NCI-H2029 (cell line): ENCODE measurements around the gene SH2D6.
"Not testable (repeated sequence)": the region's sequence is repeated elsewhere in the genome, so short reads cannot be mapped to it uniquely, and the experiment has no call there.

Source experiments
- DNase-seq: peaks from one replicate; lab custom pipeline; 2025; lab: John Stamatoyannopoulos, UW

Gene SH2D6

GRCh38 chr2:85418132-85419008 lies at the start of gene SH2D6:
Gene SH2D6 (plus strand): TSS chr2:85418714. CDS start chr2:85429466, 10,752 bp downstream.
- peak; percentile 70 for DNase-seq

- DNase-seq, result no peak
Observed at GRCh38 chr2:85368921-85369320, 49.6 kb upstream of the SH2D6 start.

DNA sequence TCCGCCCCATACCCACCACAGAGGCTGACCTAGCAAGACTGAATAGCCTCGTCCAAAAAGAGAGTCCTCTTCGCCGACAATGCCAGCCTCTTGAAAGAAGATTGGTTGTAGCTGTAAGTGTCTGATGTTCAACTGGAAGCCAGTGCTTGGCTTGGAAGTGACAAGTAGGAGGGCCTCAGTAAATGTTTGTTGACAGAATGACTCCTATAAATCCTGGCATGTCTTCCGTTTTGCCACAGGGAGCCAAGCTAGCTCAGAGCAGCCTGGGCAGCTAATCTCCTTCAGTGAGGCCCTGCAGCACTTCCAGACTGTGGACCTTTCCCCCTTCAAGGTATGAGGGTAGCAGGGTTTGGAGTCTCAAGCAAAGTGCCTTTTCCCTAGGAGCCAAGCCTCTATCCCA lies 49.0 kb upstream of the SH2D6 start:
- DNase-seq, result peak; percentile 62

- no peak for DNase-seq
Observed at GRCh38 chr2:85371045-85371444, 47.5 kb upstream of the SH2D6 start.

DNA sequence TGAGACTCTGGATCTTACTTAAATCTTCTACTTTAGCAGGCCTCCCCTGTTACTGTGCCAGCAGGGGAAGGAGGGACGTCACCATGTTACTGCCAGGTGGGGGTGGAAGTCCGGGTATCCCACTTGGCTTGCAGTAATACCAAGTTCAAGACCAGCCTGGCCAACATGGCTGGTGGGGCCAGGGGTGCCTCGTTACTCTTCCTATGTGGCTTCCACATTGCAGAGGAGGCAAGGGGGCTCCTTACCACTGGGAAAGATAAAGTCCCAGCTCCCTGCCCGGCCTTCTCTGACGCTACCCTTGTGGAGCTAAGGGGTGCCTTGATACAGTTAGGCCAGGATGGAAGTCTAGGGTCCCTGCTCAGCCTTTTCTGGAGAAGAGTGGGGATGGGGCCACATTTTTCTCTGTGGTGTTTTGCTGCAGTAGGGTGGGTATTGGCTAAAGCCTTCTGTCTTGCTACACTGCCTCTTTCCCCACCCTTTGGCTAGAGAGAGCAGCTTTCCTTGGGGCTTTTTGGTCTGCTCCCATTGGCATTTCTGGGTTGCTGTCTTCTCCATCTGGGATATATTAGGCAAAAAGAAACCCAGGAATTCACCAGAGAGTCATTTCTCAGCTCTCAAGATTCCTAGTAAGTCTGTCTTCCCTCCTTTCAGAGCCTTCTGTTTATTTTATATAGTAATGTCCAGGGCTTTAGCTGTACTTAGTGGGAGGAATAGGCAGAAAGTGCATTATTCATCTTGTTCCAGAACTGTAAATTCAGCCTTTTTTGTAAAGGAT lies 42.0 kb upstream of the SH2D6 start:
- no peak for DNase-seq

DNA sequence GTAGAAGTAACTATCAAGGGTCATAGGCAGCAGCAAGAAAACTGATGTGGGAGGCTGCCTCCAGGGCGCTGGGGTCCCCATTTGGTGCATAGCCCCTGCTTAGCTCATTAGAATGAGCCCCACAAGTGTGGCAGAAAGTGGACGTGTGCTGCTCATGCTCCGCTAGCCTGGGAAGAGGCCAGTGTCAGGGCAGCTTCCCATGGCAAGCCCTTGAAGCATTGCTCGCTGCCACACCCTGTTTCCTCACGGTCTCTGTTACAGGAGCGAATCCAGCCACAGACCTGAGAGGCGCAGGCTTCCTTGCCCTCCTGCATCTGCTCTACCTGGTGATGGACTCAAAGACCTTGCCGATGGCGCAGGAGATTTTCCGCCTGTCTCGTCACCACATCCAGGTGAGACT lies 41.4 kb upstream of the SH2D6 start:
- no peak for DNase-seq

DNA sequence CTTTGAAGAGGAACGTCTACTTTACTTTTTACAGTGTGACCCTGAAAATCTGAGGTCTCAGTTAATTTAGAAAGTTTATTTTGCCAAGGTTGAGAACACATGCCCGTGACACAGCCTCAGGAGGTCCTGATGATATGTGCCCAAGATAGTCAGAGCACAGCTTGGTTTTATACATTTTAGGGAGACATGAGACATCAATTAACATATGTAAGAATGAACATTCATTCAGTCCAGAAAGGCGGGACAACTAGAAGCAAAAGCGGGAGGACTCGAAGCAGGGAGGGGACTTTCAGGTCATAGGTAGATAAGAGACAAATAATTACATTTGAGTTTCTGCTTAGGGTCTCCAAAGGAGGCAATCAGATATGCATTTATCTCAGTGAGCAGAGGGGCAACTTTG lies 40.3 kb upstream of the SH2D6 start:
- no peak for DNase-seq

DNA sequence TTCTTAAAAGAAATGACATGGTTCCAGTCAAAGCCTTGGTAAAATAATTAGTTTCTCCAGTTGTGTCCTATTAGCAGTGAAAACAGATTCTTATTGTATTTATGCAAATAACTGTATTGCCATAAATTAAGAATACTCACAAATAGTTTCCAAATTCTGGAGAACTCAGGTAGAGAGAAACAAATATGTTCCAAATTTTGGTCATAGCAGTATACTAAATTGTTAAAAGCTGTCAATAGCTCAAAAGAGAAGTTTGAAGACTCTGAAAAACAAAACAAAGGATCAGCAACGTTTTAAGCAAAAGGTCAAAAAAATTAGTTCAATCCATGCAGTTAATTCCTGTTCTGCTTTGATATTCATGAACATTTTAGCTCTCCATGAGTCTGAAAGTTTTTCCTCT lies 38.5 kb upstream of the SH2D6 start:
- DNase-seq, result no peak

DNA sequence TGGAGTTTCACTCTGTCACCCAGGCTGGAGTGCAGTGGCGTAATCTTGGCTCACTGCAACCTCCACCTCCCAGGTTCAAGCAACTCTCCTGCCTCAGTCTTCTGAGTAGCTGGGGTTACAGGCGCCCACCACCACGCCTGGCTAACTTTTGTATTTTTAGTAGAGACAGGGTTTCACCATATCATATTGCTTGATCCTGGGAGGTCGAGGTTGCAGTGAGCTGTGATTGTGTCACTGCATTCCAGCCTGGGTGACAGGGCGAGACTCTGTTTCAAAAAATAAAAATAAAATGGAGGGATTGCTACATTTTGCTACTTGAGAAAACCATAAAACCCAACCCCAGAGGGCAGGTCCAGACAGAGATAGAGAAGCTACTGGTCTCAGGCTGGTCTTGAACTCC lies 35.4 kb upstream of the SH2D6 start:
- DNase-seq, result not testable (repeated sequence)

GRCh38 chr2:85383850-85384249 lies 34.7 kb upstream of the SH2D6 start:
- no peak for DNase-seq

GRCh38 chr2:85385746-85386145 lies 32.8 kb upstream of the SH2D6 start:
- DNase-seq, result no peak

DNA sequence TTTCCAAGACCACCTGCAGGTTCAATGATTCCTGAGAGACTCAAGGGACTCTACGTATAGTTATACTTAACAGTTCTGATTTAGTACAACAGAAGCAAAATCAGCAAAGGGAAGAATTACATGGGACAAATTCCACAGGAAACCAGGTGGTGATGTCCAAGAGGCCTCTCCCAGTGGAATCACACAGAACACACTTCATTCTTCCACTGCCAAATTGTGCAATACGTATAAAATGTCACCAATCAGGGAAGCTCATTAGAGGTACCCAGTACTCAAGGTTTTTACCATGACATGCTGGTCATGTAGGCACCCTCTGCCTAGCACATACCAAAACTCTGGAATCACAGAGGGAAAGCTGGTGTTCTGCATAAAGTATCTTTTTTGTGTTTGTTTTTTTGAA lies 30.8 kb upstream of the SH2D6 start:
- DNase-seq, result no peak

DNA sequence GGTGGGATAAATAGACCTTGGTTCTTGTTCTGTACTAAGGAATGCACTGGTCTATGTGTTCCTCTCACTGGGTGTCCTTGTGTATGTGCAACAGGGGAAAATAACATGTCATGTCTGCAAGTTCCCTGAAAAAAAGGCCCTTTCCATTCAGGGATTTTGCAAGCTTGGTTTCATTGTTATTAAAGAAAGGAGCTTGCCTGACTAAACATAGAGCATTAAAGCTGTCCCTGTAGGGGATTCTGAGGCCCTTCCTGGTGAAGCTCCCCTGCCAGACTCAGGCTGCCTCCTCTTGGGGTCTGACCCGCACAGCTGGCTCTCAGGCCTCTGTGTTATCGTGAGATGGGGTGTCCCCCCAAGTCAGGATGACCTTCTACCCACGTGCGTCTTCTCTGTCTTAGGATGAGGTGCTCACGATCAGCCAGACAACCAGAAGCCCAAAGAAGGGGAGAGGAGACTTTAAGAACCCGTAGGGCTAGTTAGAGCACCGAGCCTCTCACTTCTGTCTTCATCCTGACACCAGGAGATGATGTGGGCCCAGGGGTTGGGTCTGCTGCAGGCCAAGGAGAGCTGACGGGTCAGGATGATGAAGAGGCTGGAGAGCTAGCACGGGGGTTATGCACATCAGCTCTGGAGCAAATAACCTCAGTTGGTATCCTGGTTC lies 29.5 kb upstream of the SH2D6 start:
- no peak for DNase-seq

DNA sequence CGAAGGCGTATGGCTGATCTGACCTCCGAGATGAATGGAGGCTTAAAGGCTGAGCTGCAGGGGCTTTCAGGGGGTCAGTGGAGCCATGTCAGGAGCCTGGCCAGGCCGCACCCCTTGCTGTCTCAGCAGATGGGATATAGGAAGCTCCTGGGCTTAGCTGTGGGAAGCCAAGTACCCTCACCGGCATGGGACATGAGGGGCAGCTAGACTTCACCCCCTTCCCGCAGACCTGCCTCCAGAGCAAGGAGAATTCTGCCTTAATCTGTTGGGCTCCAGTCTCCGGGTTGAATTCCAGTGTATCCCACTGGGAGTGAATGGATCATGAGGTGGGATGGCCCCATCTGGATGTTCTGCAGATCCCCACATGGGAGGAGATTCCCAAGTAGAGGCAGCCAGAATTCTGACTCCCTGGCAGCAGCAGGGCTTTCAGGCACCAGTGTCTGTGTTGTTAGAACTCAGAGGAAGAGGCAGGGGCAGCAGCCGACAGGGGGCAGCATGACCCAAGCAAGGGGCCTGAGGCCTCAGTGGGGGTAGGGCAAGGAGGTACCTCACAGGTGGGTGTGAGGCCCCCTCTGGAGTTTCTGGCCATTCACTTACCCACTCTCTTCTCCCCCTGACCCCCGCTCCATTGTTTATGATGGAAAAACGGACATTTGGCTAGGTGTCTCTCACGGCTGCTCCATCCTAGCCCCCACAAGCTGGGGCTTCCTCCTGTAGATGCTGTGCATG lies 27.4 kb upstream of the SH2D6 start:
- no peak for DNase-seq

GRCh38 chr2:85393836-85394235 lies 24.7 kb upstream of the SH2D6 start:
- DNase-seq, result no peak

DNA sequence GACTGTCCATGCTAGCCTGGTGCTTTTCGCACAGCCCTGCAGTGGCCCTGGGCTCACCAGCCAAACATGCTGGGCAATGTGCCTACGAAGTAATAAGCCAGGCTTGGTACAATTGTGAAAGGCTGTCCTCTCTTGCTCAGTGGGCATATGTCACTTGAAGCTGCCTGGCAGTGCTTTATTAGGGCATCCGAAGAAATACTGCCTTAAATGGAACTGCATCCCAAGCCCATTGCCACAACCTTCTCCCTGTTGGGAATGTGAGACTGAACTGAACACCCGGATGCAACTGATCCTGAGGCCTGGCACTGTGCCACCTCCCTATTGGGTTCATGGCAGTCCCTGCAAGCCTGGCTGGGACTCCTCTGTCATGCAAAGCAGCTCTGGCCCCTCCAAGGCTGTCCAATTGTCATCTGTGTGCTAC lies 24.2 kb upstream of the SH2D6 start:
- DNase-seq, result peak; percentile 56

GRCh38 chr2:85394976-85395375 lies 23.5 kb upstream of the SH2D6 start:
- no peak for DNase-seq

GRCh38 chr2:85395912-85396475 lies 22.5 kb upstream of the SH2D6 start:
- DNase-seq, result no peak

DNA sequence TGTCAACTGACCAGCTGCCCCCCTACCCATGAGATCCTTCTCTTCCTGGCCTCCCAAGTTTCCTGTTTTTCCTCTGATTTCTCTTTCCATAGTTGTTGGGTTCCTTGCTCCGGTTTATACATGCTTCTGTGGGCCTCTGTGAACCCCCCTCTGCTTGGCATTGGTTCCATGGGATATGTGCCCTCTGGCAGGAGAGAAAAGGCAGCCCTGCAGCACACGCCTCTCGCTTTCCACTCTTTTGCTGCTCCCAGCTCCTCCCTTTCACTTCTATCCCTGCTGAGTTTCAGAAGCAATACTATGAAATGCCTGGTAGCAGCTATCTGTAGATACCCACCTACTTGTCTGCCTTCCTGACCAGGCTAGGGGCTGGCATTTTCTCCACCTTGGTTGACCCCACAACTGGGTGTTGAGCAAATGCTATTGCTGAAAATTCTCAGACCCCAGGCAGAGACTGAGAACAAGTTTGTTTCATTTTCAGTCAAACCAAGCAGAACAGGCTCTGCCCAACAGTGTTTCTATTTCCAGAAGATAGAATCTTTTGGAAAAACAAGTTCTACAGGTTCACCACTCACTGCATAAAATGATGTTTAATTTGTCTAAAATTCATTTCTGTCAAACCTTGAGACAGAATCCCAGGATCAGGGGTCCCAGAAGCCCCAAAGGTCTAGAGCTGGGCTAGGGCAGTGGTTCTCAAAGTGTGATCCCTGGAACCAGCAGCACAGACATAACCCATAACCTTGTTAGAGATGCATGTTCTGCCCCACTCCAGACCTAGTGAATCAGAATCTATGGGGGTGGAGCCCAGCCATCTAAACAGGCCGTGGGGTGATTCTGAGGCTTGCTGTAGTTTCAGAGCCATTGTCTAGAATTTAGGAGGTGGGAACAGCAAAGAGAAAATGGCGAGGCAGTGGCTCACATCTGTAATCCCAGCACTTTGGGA lies 21.7 kb upstream of the SH2D6 start:
- DNase-seq, result no peak

- no peak for DNase-seq
Observed at GRCh38 chr2:85397925-85398331, 20.6 kb upstream of the SH2D6 start.
